ENCODE measurements around the gene CDCA4. TPM values are rescaled to one million over a fixed set of nuclear protein-coding genes. Genes with fewer than 3 reads are reported as not detected.
A peak's percentile ranks its signal among the peaks of the same experiment; 100 is the strongest.
"Not testable (repeated sequence)": the region's sequence is repeated elsewhere in the genome, so short reads cannot be mapped to it uniquely, and the experiment has no call there.

Gene CDCA4
- total RNA-seq, 1 donor, result 31.2 TPM

DNA sequence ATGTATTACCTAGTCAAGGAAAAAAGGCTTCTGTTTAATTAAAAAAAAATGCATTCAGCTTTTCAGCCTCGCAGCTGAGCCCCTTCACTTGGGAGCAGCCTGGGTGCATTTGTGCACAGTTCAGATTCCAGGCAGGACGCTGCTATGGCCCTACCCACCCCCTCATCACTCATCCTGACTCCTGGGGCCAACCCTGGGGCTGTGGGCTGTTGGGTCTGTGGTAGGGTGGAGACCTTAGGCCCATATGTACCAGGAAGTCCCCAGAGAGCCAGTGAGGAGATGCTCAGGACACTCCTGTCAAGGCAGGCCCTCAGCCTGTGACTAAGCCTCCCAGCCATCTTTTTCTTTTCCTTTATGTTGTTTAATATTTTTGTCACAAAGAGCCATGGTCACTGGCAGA, 9.3 kb upstream of the CDCA4 start:
- Histone ChIP-seq H3K4me1 (ENCODE audit: insufficient read depth, low read length) (peaks cover 23% of the 10 kb centered on the region), H3K4me3 (ENCODE audit: low read length) (no peak overlapping the region), H3K27me3 (ENCODE audit: insufficient read depth, low read length) (no peaks in the 10 kb centered on the region), H3K9me3 (ENCODE audit: low read depth, low read length) (no peaks in the 10 kb centered on the region)

GRCh38 chr14:105029402-105029801, 8.5 kb upstream of the CDCA4 start:
- H3K27me3 ChIP-seq (ENCODE audit: insufficient read depth, low read length), result no peaks in the 10 kb centered on the region
- no peak overlapping the region for H3K4me3 ChIP-seq (ENCODE audit: low read length)
- H3K9me3 ChIP-seq (ENCODE audit: low read depth, low read length), result no peaks in the 10 kb centered on the region
- peaks cover 28% of the 10 kb centered on the region for H3K4me1 ChIP-seq (ENCODE audit: insufficient read depth, low read length)

GRCh38 chr14:105028251-105028927, 7.5 kb upstream of the CDCA4 start:
- Histone ChIP-seq H3K9me3 (ENCODE audit: low read depth, low read length) (no peaks in the 10 kb centered on the region), H3K4me1 (ENCODE audit: insufficient read depth, low read length) (peaks cover 35% of the 10 kb centered on the region), H3K4me3 (ENCODE audit: low read length) (no peak overlapping the region), H3K27me3 (ENCODE audit: insufficient read depth, low read length) (no peaks in the 10 kb centered on the region)

- H3K4me1 ChIP-seq (ENCODE audit: insufficient read depth, low read length), result peaks cover 35% of the 10 kb centered on the region
- not testable (repeated sequence) for H3K4me3 ChIP-seq (ENCODE audit: low read length); H3K9me3 ChIP-seq (ENCODE audit: low read depth, low read length); H3K27me3 ChIP-seq (ENCODE audit: insufficient read depth, low read length)
Observed at GRCh38 chr14:105027718-105028117, 6.8 kb upstream of the CDCA4 start.

DNA sequence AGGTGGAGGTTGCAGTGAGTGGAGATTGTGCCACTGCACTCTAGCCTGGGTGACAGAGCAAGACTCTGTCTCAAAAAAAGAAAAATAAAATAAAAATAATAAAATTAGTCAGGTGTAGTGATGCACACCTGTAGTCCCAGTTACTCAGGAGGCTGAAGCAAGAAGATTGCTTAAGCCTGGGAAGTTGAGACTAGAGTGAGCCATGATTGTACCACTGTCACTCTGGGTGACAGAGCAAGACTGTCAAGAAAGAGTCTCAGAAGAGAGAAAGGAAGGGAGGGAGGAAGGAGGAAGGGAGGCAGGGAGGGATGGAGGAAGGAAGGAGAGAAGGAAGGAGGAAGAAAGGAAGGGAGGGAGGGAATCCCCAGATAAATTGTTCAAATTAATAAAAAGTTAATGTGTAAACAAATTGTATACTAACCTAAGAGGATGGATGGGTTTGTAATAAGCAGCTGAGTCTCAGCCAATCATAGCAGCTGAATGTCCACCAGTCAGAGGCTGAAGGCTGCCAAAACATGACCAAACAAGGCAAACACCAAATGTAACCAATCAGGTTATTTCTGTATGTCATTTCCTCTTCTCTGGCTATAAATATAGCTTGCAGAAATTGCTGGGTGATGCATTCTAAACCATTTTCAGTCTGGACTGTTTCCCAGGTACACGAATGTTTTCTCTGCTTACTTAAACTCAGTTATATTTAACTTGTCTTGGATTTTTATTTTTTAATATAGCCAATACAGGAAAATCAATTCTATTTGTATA, 6.1 kb upstream of the CDCA4 start:
- Histone ChIP-seq H3K9me3 (ENCODE audit: low read depth, low read length) (no peaks in the 10 kb centered on the region), H3K4me1 (ENCODE audit: insufficient read depth, low read length) (peaks cover 42% of the 10 kb centered on the region), H3K27me3 (ENCODE audit: insufficient read depth, low read length) (no peaks in the 10 kb centered on the region), H3K4me3 (ENCODE audit: low read length) (no peak overlapping the region)

DNA sequence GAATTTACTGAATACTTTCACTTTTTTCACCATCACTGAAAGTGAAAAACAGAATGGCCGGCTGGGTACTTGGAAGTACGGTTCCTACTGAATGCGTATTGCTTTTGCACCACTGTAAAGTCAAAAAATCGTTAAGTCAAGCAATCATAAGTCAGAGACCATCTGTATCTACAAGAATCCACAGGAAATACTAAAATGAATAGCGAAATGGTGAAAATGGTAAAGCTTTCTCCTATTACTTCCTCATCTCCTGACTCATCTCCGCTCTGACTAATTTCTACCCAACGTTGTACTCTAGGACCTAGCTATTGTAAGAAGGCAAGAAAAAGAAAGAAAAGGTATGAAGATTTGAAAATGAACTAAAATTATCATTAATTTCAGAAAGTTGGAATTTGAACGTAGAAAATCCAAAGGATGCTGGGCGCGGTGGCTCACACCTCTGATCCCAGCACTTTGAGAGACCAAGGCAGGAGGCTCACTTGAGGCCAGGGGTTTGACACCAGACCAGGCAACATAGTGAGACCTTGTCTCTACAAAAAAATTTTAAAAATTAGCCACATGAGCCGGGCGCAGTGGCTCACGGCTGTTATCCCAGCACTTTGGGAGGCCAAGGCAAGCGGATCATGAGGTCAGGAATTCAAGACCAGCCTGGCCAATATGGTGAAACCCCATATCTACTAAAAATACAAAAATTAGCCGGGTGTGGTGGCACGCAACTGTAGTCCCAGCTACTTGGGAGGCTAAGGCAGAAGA, 5.3 kb upstream of the CDCA4 start:
- H3K27me3 ChIP-seq (ENCODE audit: insufficient read depth, low read length), result no peaks in the 10 kb centered on the region
- peaks cover 49% of the 10 kb centered on the region for H3K4me1 ChIP-seq (ENCODE audit: insufficient read depth, low read length)
- no peak overlapping the region for H3K4me3 ChIP-seq (ENCODE audit: low read length)
- no peaks in the 10 kb centered on the region for H3K9me3 ChIP-seq (ENCODE audit: low read depth, low read length)

- Histone ChIP-seq H3K9me3 (ENCODE audit: low read depth, low read length) (no peaks in the 10 kb centered on the region), H3K27me3 (ENCODE audit: insufficient read depth, low read length) (no peaks in the 10 kb centered on the region), H3K4me1 (ENCODE audit: insufficient read depth, low read length) (peaks cover 50% of the 10 kb centered on the region), H3K4me3 (ENCODE audit: low read length) (no peak overlapping the region)
Observed at GRCh38 chr14:105025429-105025828, 4.5 kb upstream of the CDCA4 start.

- Histone ChIP-seq H3K4me3 (ENCODE audit: low read length) (no peak overlapping the region), H3K9me3 (ENCODE audit: low read depth, low read length) (no peaks in the 10 kb centered on the region), H3K27me3 (ENCODE audit: insufficient read depth, low read length) (no peaks in the 10 kb centered on the region), H3K4me1 (ENCODE audit: insufficient read depth, low read length) (peaks cover 65% of the 10 kb centered on the region)
Observed at GRCh38 chr14:105023791-105024480, 3.1 kb upstream of the CDCA4 start.

GRCh38 chr14:105023144-105023543, 2.3 kb upstream of the CDCA4 start:
- Histone ChIP-seq H3K27me3 (ENCODE audit: insufficient read depth, low read length) (no peaks in the 10 kb centered on the region), H3K4me3 (ENCODE audit: low read length) (no peak overlapping the region), H3K4me1 (ENCODE audit: insufficient read depth, low read length) (peaks cover 73% of the 10 kb centered on the region), H3K9me3 (ENCODE audit: low read depth, low read length) (no peaks in the 10 kb centered on the region)

- H3K27me3 ChIP-seq (ENCODE audit: insufficient read depth, low read length), result no peaks in the 10 kb centered on the region
- no peak overlapping the region for H3K4me3 ChIP-seq (ENCODE audit: low read length)
- no peaks in the 10 kb centered on the region for H3K9me3 ChIP-seq (ENCODE audit: low read depth, low read length)
- H3K4me1 ChIP-seq (ENCODE audit: insufficient read depth, low read length), result peaks cover 71% of the 10 kb centered on the region
Observed at GRCh38 chr14:105022276-105022670, 1.4 kb upstream of the CDCA4 start.

- H3K27me3 ChIP-seq (ENCODE audit: insufficient read depth, low read length), result no peaks in the 10 kb centered on the region
- H3K4me1 ChIP-seq (ENCODE audit: insufficient read depth, low read length), result peaks cover 66% of the 10 kb centered on the region
- no peaks in the 10 kb centered on the region for H3K9me3 ChIP-seq (ENCODE audit: low read depth, low read length)
- H3K4me3 ChIP-seq (ENCODE audit: low read length), result peak overlapping the region; percentile 44
Observed at GRCh38 chr14:105021656-105022275, 883 bp upstream of the CDCA4 start.

DNA sequence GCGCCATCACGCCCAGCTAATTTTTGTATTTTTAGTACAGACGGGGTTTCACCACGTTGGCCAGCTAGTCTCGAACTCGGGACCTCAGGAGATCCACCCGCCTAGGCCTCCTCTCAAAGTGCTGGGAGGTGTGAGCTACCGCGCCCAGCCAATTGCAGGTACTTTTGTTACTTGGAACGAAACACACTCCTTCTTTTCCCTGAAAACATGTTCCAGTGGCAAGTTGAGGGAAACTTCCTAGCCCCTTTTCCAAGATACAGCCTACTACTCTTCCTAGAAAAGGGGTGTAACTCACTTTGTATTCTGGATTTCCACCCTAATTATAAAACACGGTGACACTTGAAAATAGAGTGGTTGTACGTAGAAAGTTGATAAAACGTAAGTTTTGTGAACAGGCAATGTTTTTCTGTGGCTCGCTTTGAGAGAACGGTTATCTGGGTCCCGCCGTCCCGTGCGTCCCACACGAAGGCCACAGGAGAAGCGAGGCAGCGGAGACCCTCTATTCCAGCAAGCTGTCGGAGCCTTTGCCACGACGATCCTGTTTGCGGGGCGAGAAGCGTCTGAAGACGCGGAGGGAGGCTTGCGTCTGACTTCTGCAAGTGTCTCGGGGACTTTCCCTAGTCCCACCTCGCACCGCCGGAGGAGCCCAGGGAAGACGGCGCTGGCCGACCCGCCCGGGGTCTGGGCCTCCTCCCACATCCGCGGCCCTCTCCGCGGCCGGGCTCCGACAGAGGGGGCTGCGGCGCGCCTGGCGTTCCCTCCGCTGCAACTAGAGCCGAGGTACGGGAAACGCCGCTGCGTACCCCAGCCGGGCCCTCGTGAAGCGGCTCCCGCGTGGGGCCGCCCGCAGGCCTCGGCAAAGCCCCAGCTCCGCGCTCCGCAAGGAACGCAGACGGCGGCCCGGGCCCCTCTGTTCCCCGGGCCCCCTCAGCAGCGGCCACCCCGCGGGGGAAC, 745 bp downstream of the CDCA4 start:
- H3K27me3 ChIP-seq (ENCODE audit: insufficient read depth, low read length), result no peaks in the 10 kb centered on the region
- H3K4me1 ChIP-seq (ENCODE audit: insufficient read depth, low read length), result peaks cover 63% of the 10 kb centered on the region
- H3K9me3 ChIP-seq (ENCODE audit: low read depth, low read length), result no peaks in the 10 kb centered on the region
- H3K4me3 ChIP-seq (ENCODE audit: low read length), result peak overlapping the region; percentile 68

GRCh38 chr14:105018414-105018813, 2.5 kb downstream of the CDCA4 start:
- no peaks in the 10 kb centered on the region for H3K9me3 ChIP-seq (ENCODE audit: low read depth, low read length)
- no peaks in the 10 kb centered on the region for H3K27me3 ChIP-seq (ENCODE audit: insufficient read depth, low read length)
- H3K4me1 ChIP-seq (ENCODE audit: insufficient read depth, low read length), result peaks cover 55% of the 10 kb centered on the region
- no peak overlapping the region for H3K4me3 ChIP-seq (ENCODE audit: low read length)

DNA sequence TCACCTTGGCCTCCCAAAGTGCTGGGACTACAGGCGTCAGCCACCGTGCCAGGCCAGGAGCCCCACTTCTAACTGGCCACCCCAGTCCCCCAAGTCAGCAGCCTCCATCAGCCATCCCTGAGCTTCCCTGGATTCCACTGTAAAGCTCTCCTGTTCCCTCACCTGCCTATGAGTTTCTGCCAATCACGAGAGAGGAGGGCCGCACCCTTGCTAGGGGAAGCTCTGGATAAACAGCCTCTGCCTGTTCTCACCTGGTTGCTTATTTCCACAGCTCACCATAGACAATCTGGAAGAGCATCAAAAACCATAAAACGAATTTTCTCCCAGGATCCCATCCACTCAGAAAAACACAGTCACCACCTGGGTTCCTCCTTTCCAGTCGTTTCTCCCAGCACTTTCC, 5.0 kb downstream of the CDCA4 start:
- peaks cover 41% of the 10 kb centered on the region for H3K4me1 ChIP-seq (ENCODE audit: insufficient read depth, low read length)
- H3K4me3 ChIP-seq (ENCODE audit: low read length), result no peak overlapping the region
- no peaks in the 10 kb centered on the region for H3K9me3 ChIP-seq (ENCODE audit: low read depth, low read length)
- no peaks in the 10 kb centered on the region for H3K27me3 ChIP-seq (ENCODE audit: insufficient read depth, low read length)
